Tibial nerve (tissue), 4 donors: ENCODE results near the gene PIK3IP1. TPM values are rescaled to one million over a fixed set of nuclear protein-coding genes. Genes with fewer than 3 reads are reported as not detected.

Experiments
- DNase-seq, 2 donors: peaks; one replicate each; pipeline ENCODE4 v3.0.0-alpha.2; 2019; ENCODE audit warnings: low spot score in 2 of 2
- H3K27ac ChIP-seq, 4 donors: fragments of 200-600 bp; sonication (generic) in 3 of 4; one replicate each; pipeline ENCODE4 v1.5.1; 2017 to 2019; ENCODE audit warnings: mild to moderate bottlenecking in 1 of 4
- H3K27me3 ChIP-seq, 2 donors: fragments of 200-600 bp; sonication (generic) in 1 of 2; one replicate each; pipeline versions ENCODE4 v1.5.1 to v1.6.0; 2017 to 2019
- H3K36me3 ChIP-seq, 3 donors: fragments of 200-600 bp; sonication (generic); one replicate each; pipeline ENCODE4 v1.5.1; 2018 to 2019
- H3K4me1 ChIP-seq, 4 donors: fragments of 200-600 bp; sonication (generic) in 3 of 4; one replicate each; pipeline ENCODE4 v1.5.1; 2017 to 2019
- H3K4me3 ChIP-seq, 4 donors: fragments of 200-600 bp; sonication (generic) in 3 of 4; one replicate each; pipeline ENCODE4 v1.5.1; 2017 to 2019; ENCODE audit warnings: mild to moderate bottlenecking in 1 of 4, moderate library complexity in 1 of 4
- H3K9me3 ChIP-seq, 4 donors: fragments of 200-600 bp; sonication (generic) in 3 of 4; one replicate each; pipeline ENCODE4 v1.5.1; 2017 to 2019
- EP300 ChIP-seq, 2 donors: sonication (generic); formaldehyde crosslinking; IDR thresholded peaks; one replicate each; pipeline ENCODE4 v1.6.1; 2017; ENCODE audit warnings: antibody characterized with exemption in 2 of 2, mild to moderate bottlenecking in 1 of 2
- POLR2A ChIP-seq, 2 donors: fragments of 450-650 bp; IDR thresholded peaks; one replicate each; pipeline ENCODE4 v1.6.1; 2017; ENCODE audit warnings: antibody characterized with exemption in 2 of 2, mild to moderate bottlenecking in 2 of 2, moderate library complexity in 2 of 2
- WGBS, 2 donors: methylation state at CpG; one replicate each; pipeline ENCODE4 v1.1.5; 2018; 5-methylcytosine and 5-hydroxymethylcytosine counted together
- total RNA-seq, 4 donors: library from RNA; depleted of rRNA; stranded (reverse); fragments of >200 nt; gene quantifications; one replicate each; pipeline ENCODE4 v1.1.0, GENCODE V29; 2016
- TF ChIP-seq, protein P1 (sequence below), 5 experiments: fragments of 200-600 bp in 3 of 5; fragments of 450-650 bp in 2 of 5; sonication (generic) in 3 of 5; IDR thresholded peaks; one replicate each; pipeline ENCODE4 v1.5.1; 2016 to 2019; ENCODE audit warnings: antibody characterized with exemption in 5 of 5, mild to moderate bottlenecking in 3 of 5, moderate library complexity in 2 of 5

Gene PIK3IP1
- total RNA-seq, 4 donors from 2014 or later, result 54.8 to 106 (median 80.5) TPM

DNA sequence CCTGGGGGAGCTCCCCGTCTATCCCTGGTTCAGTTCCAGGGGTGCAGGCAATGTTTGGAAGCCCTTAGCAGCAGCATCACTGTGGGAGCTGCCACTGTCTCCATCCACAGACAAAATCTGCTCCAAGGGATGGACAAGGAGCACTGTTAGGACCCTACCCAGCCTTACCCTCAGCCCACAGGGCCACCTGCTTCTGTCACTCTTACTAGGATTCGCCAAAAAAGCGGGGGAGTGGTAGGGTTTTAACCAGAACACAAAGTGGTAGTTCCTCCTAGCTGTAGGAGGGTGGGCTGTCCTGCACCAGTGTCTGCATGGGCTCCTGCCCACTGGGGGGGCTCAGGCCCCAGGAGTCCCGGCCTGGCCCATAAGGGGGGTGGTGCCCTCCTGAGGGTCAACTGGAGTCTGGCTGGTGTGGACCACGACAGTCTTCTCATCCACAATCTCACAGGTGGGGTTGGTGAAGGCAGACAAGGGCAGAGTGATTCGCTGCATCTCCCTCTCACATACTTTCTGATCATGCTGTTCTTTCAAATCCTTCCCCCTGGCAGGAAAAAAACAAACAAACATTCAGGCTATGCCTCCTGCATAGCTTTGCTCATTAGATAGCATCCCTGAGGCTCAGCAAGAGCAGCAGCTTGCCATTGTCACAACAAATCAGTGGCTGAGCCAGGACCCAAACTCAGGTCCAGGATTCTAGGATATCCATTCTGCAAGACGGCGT, 9.4 kb downstream of the PIK3IP1 start:
- TF ChIP-seq POLR2A (IDR thresholded peaks at IDR 0.05) (no peak), EP300 (IDR thresholded peaks at IDR 0.05) (no peak)
- TF ChIP-seq, protein P1, sequence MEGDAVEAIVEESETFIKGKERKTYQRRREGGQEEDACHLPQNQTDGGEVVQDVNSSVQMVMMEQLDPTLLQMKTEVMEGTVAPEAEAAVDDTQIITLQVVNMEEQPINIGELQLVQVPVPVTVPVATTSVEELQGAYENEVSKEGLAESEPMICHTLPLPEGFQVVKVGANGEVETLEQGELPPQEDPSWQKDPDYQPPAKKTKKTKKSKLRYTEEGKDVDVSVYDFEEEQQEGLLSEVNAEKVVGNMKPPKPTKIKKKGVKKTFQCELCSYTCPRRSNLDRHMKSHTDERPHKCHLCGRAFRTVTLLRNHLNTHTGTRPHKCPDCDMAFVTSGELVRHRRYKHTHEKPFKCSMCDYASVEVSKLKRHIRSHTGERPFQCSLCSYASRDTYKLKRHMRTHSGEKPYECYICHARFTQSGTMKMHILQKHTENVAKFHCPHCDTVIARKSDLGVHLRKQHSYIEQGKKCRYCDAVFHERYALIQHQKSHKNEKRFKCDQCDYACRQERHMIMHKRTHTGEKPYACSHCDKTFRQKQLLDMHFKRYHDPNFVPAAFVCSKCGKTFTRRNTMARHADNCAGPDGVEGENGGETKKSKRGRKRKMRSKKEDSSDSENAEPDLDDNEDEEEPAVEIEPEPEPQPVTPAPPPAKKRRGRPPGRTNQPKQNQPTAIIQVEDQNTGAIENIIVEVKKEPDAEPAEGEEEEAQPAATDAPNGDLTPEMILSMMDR (IDR thresholded peaks at IDR 0.05), result no peak
- no peak overlapping the region for H3K4me3 ChIP-seq
- no peak for DNase-seq
- peak overlapping the region in 3 of 4 donors; percentile 8 to 97 (median 27) for H3K27ac ChIP-seq
- H3K9me3 ChIP-seq, result no peaks in the 10 kb centered on the region
- H3K36me3 ChIP-seq, result peaks cover 0 to 97% (median 18%) of the 10 kb centered on the region in 3 donors
- no peaks in the 10 kb centered on the region for H3K27me3 ChIP-seq
- WGBS, 2 donors, result 76 to 86% methylated on average over 8 of the region's 8 CpGs
- H3K4me1 ChIP-seq, result peaks cover 0 to 59% (median 33%) of the 10 kb centered on the region in 4 donors

DNA sequence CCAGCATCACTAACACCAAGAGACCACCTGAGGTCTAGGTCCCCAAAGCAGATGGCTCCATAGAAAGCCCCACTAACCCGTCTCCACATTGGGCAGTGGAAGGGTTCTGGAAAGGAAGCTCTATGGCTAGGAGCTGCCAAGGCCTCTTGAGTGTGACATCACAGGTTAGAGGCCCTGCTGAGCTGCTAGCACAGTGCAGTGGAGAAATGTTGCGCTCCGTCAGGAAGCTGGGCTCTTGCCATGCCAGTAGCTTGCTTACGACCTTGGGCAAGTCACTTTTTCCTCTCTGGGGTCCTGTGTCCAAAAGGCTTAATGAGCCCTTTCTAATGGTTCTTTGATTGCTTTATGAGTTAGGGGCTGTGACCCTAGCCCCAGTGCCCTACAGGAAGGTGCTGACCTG, 10.6 kb downstream of the PIK3IP1 start:
- Histone ChIP-seq H3K4me3 (no peak overlapping the region), H3K27me3 (no peaks in the 10 kb centered on the region), H3K9me3 (no peaks in the 10 kb centered on the region), H3K27ac (peak overlapping the region in 3 of 4 donors; percentile 1 to 57 (median 34)), H3K36me3 (peaks cover 0 to 92% (median 11%) of the 10 kb centered on the region in 3 donors), H3K4me1 (peaks cover 0 to 48% (median 23%) of the 10 kb centered on the region in 4 donors)
- WGBS, 2 donors, result 56 to 58% methylated on average over 4 of the region's 4 CpGs
- TF ChIP-seq, protein P1 (IDR thresholded peaks at IDR 0.05), result no peak
- TF ChIP-seq EP300 (IDR thresholded peaks at IDR 0.05) (no peak), POLR2A (IDR thresholded peaks at IDR 0.05) (no peak)
- DNase-seq, result no peak

DNA sequence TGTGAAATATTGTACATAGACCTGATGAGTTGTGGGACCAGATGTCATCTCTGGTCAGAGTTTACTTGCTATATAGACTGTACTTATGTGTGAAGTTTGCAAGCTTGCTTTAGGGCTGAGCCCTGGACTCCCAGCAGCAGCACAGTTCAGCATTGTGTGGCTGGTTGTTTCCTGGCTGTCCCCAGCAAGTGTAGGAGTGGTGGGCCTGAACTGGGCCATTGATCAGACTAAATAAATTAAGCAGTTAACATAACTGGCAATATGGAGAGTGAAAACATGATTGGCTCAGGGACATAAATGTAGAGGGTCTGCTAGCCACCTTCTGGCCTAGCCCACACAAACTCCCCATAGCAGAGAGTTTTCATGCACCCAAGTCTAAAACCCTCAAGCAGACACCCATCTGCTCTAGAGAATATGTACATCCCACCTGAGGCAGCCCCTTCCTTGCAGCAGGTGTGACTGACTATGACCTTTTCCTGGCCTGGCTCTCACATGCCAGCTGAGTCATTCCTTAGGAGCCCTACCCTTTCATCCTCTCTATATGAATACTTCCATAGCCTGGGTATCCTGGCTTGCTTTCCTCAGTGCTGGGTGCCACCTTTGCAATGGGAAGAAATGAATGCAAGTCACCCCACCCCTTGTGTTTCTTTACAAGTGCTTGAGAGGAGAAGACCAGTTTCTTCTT, 12.3 kb downstream of the PIK3IP1 start:
- DNase-seq, result no peak
- Histone ChIP-seq H3K4me1 (peaks cover 0 to 30% (median 7%) of the 10 kb centered on the region in 4 donors), H3K4me3 (no peak overlapping the region), H3K9me3 (no peaks in the 10 kb centered on the region), H3K36me3 (peaks cover 0 to 89% (median 16%) of the 10 kb centered on the region in 3 donors), H3K27ac (peak overlapping the region in 3 of 4 donors; percentile 23 to 35 (median 28)), H3K27me3 (no peaks in the 10 kb centered on the region)
- TF ChIP-seq, protein P1 (IDR thresholded peaks at IDR 0.05), result no peak
- TF ChIP-seq EP300 (IDR thresholded peaks at IDR 0.05), result peak in 1 of 2 donors; percentile 23

DNA sequence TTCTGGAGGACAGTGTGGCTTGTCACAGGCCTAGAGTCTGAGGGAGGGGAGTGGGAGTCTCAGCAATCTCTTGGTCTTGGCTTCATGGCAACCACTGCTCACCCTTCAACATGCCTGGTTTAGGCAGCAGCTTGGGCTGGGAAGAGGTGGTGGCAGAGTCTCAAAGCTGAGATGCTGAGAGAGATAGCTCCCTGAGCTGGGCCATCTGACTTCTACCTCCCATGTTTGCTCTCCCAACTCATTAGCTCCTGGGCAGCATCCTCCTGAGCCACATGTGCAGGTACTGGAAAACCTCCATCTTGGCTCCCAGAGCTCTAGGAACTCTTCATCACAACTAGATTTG, 13.0 kb downstream of the PIK3IP1 start:
- TF ChIP-seq EP300 (IDR thresholded peaks at IDR 0.05) (no peak), POLR2A (IDR thresholded peaks at IDR 0.05) (no peak)
- TF ChIP-seq, protein P1 (IDR thresholded peaks at IDR 0.05), result no peak
- no peaks in the 10 kb centered on the region for H3K9me3 ChIP-seq
- H3K4me1 ChIP-seq, result peaks cover 0 to 23% (median 2%) of the 10 kb centered on the region in 4 donors
- no peak for DNase-seq
- peak overlapping the region in 3 of 4 donors; percentile 13 to 56 (median 46) for H3K27ac ChIP-seq
- no peak overlapping the region for H3K4me3 ChIP-seq
- peaks cover 0 to 89% (median 16%) of the 10 kb centered on the region in 3 donors for H3K36me3 ChIP-seq
- H3K27me3 ChIP-seq, result no peaks in the 10 kb centered on the region
